Measurements from ENCODE around the gene CRB1.

CRB1 gene

DNA sequence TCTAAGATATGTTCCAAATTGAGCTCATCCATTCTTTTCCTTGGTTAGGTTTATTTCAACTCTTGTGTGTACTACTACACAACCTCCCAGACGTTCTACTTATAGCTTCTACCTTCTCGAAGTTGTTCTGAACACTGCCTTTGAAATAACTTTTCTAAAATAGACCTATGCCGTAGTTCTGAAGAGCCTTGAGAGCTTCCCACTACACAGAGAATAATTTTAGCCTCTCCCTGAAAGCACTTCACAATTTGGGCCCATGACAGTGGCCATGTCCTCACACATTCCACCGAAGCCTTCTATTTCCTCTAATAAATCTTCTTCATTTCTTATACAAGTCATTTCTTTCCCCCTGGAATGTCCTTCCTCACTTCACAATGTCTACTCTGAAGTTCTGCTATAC, 62.2 kb downstream of the CRB1 start:
- H3K4me3 ChIP-seq (ENCODE audit: control insufficient read depth, low read depth, low read length) = no peak overlapping the region
- DNase-seq (ENCODE audit: low read depth) = no peak
- TF ChIP-seq, protein P1, sequence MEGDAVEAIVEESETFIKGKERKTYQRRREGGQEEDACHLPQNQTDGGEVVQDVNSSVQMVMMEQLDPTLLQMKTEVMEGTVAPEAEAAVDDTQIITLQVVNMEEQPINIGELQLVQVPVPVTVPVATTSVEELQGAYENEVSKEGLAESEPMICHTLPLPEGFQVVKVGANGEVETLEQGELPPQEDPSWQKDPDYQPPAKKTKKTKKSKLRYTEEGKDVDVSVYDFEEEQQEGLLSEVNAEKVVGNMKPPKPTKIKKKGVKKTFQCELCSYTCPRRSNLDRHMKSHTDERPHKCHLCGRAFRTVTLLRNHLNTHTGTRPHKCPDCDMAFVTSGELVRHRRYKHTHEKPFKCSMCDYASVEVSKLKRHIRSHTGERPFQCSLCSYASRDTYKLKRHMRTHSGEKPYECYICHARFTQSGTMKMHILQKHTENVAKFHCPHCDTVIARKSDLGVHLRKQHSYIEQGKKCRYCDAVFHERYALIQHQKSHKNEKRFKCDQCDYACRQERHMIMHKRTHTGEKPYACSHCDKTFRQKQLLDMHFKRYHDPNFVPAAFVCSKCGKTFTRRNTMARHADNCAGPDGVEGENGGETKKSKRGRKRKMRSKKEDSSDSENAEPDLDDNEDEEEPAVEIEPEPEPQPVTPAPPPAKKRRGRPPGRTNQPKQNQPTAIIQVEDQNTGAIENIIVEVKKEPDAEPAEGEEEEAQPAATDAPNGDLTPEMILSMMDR (IDR thresholded peaks at IDR 0.05; ENCODE audit: control insufficient read depth, insufficient read depth, low read depth, low read length, missing control alignments) = no peak

GRCh38 chr1:197331565-197331964, 63.5 kb downstream of the CRB1 start:
- TF ChIP-seq, protein P1 (IDR thresholded peaks at IDR 0.05; ENCODE audit: control insufficient read depth, insufficient read depth, low read depth, low read length, missing control alignments) = no peak
- DNase-seq (ENCODE audit: low read depth) = no peak
- no peak overlapping the region for H3K4me3 ChIP-seq (ENCODE audit: control insufficient read depth, low read depth, low read length)

- no peak for DNase-seq (ENCODE audit: low read depth)
- no peak overlapping the region for H3K4me3 ChIP-seq (ENCODE audit: control insufficient read depth, low read depth, low read length)
- TF ChIP-seq, protein P1 (IDR thresholded peaks at IDR 0.05; ENCODE audit: control insufficient read depth, insufficient read depth, low read depth, low read length, missing control alignments) = no peak
Measured at GRCh38 chr1:197333041-197333440, 65.0 kb downstream of the CRB1 start.

GRCh38 chr1:197336571-197336970, 68.5 kb downstream of the CRB1 start:
- no peak overlapping the region for H3K4me3 ChIP-seq (ENCODE audit: control insufficient read depth, low read depth, low read length)
- no peak for DNase-seq (ENCODE audit: low read depth)
- TF ChIP-seq, protein P1 (IDR thresholded peaks at IDR 0.05; ENCODE audit: control insufficient read depth, insufficient read depth, low read depth, low read length, missing control alignments) = no peak

GRCh38 chr1:197339106-197340060, 71.3 kb downstream of the CRB1 start:
- no peak overlapping the region for H3K4me3 ChIP-seq (ENCODE audit: control insufficient read depth, low read depth, low read length)
- DNase-seq (ENCODE audit: low read depth) = no peak
- TF ChIP-seq, protein P1 (IDR thresholded peaks at IDR 0.05; ENCODE audit: control insufficient read depth, insufficient read depth, low read depth, low read length, missing control alignments) = no peak

- TF ChIP-seq, protein P1 (IDR thresholded peaks at IDR 0.05; ENCODE audit: control insufficient read depth, insufficient read depth, low read depth, low read length, missing control alignments) = no peak
Measured at GRCh38 chr1:197341626-197342025, 73.6 kb downstream of the CRB1 start.

More at GRCh38 chr1:197341626-197342025, 73.6 kb downstream of the CRB1 start:
- no peak overlapping the region for H3K4me3 ChIP-seq (ENCODE audit: control insufficient read depth, low read depth, low read length)
- no peak for DNase-seq (ENCODE audit: low read depth)
